Stimulated activated CD8-positive, alpha-beta memory T cell treated with anti-CD3 and anti-CD28 coated beads, Interleukin-4, amount 100 ng/mL, for 48 hours (primary cell): Measurements from ENCODE around the gene MYRIP.

Source experiments
- DNase-seq: peaks from one replicate; pipeline ENCODE4 v3.0.0-alpha.2; 2020

MYRIP gene

DNA sequence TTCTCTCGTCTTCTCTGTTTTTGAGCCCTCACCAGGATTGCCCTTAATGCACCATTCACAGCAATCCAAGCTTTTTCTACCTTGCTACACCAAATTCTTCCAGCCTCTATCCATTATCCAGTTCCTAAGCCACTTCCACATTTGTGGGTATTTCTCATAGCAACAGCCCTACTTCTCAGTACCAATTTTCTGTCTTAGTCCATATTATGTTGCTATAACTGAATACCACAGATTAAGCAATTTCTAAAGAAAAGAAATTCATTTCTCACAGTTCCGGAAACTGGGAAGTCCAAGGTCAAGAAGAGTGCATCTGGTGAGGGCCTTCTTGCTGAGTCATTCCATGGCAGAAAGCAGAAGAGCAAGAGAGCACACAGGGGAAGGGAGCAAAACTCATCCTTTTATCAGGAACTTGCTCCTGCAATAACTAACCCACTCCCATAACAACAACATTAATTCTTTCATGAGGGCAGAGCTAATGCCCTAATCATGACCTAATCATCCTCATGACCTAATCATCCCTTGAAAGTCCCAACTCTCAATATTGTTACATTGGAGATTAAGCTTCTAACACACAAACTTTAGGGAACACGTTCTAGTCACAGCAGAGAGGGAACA, 490.4 kb downstream of the MYRIP start:
- no peak for DNase-seq

DNA sequence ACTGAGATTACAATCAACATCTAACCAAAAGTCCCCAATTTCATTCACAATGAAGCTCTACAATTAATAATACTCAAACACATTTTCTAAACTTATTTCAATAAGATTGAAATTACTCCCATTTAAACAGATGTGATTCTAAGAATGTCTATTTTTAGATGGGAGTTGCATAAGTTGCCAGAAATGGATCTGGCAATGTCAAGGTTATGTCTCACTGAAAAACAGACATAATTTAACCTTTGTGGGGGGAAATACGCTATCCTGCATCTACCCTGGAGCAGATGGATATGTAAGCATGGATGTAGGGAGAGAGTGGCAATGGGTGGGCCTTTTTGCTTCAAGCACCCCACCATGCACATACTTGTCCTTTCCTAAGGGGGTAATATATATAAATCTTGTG, 493.4 kb downstream of the MYRIP start:
- DNase-seq: no peak

DNA sequence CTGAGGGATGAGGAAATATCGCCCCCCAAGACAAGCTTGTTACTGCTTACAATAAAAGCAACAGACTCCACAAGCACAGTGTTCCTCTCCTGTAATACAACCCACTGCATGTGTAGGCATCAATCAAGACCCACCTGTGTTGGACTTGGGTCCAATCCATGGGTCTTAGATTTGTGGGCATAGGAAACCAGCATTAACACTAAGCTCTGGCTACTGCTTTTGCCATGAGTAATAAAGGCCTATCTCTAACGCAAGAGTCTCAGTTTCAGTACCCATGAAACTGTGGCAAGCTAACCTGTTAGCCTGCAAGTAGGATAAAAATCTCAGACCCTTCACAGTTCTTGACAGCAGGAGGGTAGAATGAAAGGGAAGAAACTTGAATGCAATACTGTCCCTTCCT, 494.9 kb downstream of the MYRIP start:
- no peak for DNase-seq

DNA sequence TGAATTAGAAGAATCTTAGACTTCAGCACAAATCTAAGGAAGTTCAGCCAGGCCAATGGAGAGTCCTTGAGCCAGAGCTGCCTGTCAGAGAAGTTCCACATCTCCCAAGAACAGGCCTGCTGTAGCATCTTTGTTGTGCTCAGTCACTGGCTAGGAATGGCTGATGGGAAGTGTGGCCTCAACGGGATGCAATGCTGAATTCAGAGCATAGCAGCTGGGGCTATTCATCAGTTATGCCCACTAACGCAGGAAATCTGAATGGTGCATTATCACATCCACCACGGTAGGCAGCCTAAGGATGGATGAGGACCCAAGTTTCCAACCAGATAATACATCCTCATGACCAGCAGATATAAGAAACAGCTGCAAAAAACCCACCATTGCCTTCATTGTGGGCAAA, 496.9 kb downstream of the MYRIP start:
- no peak for DNase-seq

DNA sequence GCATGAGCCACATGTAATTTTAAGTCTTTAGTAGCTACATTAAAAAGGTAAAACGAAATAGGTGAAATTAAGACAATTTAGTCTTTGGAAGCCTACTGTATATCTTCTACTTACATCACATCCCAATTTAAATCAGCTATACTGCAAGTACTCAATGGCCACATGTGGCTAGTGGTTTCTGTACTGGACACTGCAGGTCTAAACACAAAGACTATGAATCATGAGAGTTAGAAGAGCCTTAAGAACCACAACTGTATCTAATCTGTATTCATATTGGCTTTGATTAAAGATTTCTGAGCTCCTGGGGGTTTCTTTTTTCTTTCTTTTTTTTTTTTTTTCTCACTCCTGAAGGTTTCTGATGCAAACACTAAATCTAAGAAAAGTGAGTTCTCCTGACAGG, 497.8 kb downstream of the MYRIP start:
- no peak for DNase-seq

DNA sequence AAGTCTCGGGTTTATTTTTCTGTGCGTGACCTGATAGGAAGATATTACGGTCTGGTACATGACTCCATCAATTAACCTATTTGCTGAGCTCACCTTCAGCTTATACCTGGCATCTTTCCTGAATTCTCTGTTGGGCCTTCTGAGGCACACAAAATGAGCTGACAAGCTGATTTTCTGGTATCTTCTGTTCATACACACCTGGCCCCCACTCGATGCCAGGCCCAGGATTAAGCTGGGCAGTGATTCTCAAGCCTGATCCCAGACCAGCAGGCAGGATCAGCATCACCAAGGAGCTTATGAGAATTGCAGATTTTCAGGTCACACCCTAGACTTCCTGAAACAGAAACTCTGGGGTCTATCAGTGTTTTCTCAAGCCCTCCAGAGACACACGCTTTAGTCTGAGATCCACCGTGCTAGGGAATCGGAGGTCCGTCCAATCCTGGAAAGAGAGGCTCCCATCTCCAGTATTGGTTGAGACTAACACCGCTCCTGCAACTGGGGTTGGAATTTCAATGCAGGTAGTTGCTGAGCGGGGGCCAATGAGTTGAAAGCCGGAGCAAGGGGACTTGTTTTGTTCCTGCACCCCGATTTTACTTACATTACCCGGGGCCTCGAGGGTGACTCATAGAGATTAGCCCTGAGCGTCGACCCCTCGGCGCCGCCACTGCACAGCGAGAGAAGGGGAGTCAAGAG, 499.5 kb downstream of the MYRIP start:
- no peak for DNase-seq

DNA sequence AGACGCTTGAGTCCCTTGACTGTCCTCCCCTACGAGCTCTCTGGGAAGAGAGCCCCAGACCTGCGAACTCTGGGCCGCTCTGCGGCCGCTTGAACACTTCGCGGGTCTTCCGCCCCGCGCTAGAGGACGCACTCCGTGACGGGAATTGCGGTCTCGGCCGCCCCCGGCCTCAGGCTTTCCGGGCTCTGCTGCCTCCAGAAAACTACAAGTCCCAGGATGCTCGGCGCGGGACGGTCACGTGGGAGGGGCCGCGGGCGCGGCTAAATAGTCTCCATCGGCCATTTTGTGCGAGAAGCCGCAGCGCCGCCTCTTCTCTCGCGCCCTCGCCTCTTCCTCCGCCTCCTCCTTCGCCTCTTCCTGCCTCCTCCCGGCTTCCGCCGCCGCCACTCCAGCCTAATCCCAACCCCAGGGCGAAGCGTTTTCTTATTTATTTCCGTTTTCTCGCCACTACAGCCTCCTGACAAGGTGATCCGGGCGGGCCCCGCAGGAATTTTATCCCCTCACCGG, 500.1 kb downstream of the MYRIP start, which contains the start of gene EIF1B:
Gene EIF1B, plus strand, starts transcription at position 290 of the 507 bp plus-strand sequence. CDS start 235 bp downstream, outside the sequence.
- DNase-seq: peak; percentile 99
